RPMI7951 (cell line): ENCODE measurements around the gene SLC44A2. TPM values are rescaled to one million over a fixed set of nuclear protein-coding genes. Genes with fewer than 3 reads are reported as not detected.
"Not testable (repeated sequence)": the region's sequence is repeated elsewhere in the genome, so short reads cannot be mapped to it uniquely, and the experiment has no call there.

Experiments
- DNase-seq: peaks from one replicate; pipeline ENCODE4 v3.0.0-alpha.2; 2012; ENCODE audit warnings: low read depth
- total RNA-seq: library from RNA; depleted of rRNA; stranded (reverse); fragments of >200 nt; shearing (Covaris generic); gene quantifications from 2 replicates; pipeline ENCODE4 v1.2.3, GENCODE V29; 2014

SLC44A2 gene
- total RNA-seq, 1 experiment from 2014 or later, result 21.1 TPM

GRCh38 chr19:10651851-10652250 lies 26.5 kb downstream of the SLC44A2 start:
- no peak for DNase-seq

GRCh38 chr19:10653482-10653731 lies 28.1 kb downstream of the SLC44A2 start:
- DNase-seq, result no peak

- peak; percentile 100 for DNase-seq
These were observed 28.6 kb downstream of the SLC44A2 start, which contains the start of gene ILF3 for GRCh38 chr19:10653732-10654609. ILF3 (plus strand) TSS chr19:10654346; CDS start chr19:10670606, 16,260 bp downstream.

GRCh38 chr19:10654610-10655456 lies 29.5 kb downstream of the SLC44A2 start:
- DNase-seq, result peak; percentile 41

- DNase-seq, result peak; percentile 60
These were observed 30.3 kb downstream of the SLC44A2 start for GRCh38 chr19:10655457-10656312.

- DNase-seq, result no peak
These were observed 35.0 kb downstream of the SLC44A2 start for GRCh38 chr19:10660346-10660745.

GRCh38 chr19:10661946-10662345 lies 36.6 kb downstream of the SLC44A2 start:
- DNase-seq, result no peak

- DNase-seq, result no peak
These were observed 37.3 kb downstream of the SLC44A2 start for GRCh38 chr19:10662384-10663251.

- not testable (repeated sequence) for DNase-seq
These were observed 37.9 kb downstream of the SLC44A2 start for GRCh38 chr19:10663252-10663563.

GRCh38 chr19:10667867-10668266 lies 42.5 kb downstream of the SLC44A2 start:
- no peak for DNase-seq

GRCh38 chr19:10669246-10669645 lies 43.9 kb downstream of the SLC44A2 start:
- DNase-seq, result no peak

GRCh38 chr19:10670182-10670581 lies 44.8 kb downstream of the SLC44A2 start:
- no peak for DNase-seq

GRCh38 chr19:10670876-10671804 lies 45.8 kb downstream of the SLC44A2 start:
- no peak for DNase-seq

- DNase-seq, result not testable (repeated sequence)
These were observed 46.6 kb downstream of the SLC44A2 start for GRCh38 chr19:10671922-10672321.

- not testable (repeated sequence) for DNase-seq
These were observed 49.9 kb downstream of the SLC44A2 start for GRCh38 chr19:10675214-10675613.

GRCh38 chr19:10677751-10678150 lies 52.4 kb downstream of the SLC44A2 start:
- DNase-seq, result no peak

GRCh38 chr19:10678813-10679212 lies 53.5 kb downstream of the SLC44A2 start:
- no peak for DNase-seq

- no peak for DNase-seq
These were observed 54.4 kb downstream of the SLC44A2 start for GRCh38 chr19:10679743-10680142.

- DNase-seq, result no peak
These were observed 55.3 kb downstream of the SLC44A2 start for GRCh38 chr19:10680545-10681135.

GRCh38 chr19:10681658-10682057 lies 56.3 kb downstream of the SLC44A2 start:
- DNase-seq, result no peak
